IPS-NIHi7 (cell line): ENCODE results near the gene SHISA6.
"Not testable (repeated sequence)": the region's sequence is repeated elsewhere in the genome, so short reads cannot be mapped to it uniquely, and the experiment has no call there.

Source experiments
- DNase-seq: peaks from one replicate; pipeline ENCODE4 v3.0.0; 2012; ENCODE audit warnings: mixed read lengths; ENCODE audit errors: extremely low spot score

The SHISA6 gene

DNA sequence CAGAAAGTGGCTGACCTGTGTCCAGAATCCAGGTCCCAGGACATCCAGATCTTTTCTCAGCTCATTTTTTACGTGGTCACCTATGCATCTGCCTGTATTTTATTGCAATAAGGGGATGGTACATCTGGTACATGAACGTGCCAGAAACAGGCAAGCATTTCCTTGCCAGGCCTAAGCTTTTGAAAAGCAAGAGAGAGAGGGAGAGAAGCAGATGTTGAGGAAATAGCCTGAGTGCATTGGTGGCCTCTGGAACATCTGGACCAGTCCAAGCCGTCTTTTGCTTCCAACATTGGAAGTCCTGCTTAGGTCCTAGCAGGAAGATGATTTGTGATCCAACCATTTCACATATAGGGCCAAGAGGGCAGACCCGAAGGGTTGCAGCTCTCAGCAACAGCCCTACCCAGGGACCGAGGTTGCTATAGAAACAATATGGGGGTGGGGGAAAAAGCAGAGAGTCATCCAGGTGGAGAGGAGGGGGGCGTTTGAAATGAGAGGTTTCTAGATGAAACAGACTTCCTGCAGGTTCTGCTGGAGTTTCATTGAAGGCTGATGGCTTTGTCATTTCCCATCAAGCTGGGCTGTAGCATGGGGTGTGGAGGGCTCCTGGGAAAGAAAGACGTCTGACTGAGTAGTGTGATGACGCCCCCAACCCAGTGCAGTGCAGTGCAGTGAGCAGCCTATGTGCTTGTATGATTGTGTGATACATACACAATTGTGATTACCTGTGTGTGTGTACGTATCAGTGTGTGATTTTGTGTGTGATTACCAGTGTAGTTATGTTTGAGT lies 61.6 kb downstream of the SHISA6 start:
- no peak for DNase-seq

GRCh38 chr17:11303773-11304394 lies 62.9 kb downstream of the SHISA6 start:
- DNase-seq, result no peak

DNA sequence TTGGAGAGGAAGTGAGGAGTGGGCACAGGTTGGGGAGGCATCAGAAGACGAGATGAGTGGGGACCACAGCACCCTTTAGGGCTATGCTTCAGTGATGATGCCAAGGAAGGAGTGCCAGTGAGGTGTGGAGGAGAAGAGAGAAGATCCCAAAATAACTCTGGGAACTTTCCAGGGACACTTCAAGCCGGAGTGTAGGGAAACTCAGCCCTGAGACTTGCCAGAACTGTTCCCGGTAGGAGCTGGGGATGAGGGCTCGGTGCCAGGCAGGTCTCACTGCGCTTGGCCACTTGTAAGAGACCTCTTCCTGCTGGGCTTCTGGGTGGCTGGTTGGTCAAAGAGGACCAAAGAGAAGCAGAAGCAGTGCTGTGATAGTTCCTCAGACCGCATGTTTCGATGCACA lies 63.6 kb downstream of the SHISA6 start:
- DNase-seq, result no peak

GRCh38 chr17:11305524-11305923 lies 64.5 kb downstream of the SHISA6 start:
- DNase-seq, result no peak

GRCh38 chr17:11308531-11308930 lies 67.5 kb downstream of the SHISA6 start:
- no peak for DNase-seq

GRCh38 chr17:11309033-11309432 lies 68.0 kb downstream of the SHISA6 start:
- no peak for DNase-seq

- no peak for DNase-seq
Observed at GRCh38 chr17:11309850-11310249, 68.8 kb downstream of the SHISA6 start.

DNA sequence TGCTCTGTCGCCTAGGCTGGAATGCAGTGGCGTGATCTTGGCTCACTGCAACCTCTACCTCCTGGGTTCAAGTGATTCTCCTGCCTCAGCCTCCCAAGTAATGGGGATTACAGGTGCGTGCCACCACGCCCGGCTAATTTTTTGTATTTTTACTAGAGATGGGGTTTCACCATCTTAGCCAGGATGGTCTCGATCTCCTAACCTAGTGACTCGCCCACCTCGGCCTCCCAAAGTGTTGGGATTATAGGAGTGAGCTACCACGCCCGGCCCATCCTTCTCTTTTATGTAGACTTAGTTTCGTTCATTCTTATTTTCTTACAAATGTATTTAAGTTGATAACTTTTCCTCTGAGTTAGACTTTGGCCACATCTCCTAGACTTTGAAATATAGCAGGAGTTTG lies 75.4 kb downstream of the SHISA6 start:
- DNase-seq, result not testable (repeated sequence)

- no peak for DNase-seq
Observed at GRCh38 chr17:11318207-11318606, 77.2 kb downstream of the SHISA6 start.

DNA sequence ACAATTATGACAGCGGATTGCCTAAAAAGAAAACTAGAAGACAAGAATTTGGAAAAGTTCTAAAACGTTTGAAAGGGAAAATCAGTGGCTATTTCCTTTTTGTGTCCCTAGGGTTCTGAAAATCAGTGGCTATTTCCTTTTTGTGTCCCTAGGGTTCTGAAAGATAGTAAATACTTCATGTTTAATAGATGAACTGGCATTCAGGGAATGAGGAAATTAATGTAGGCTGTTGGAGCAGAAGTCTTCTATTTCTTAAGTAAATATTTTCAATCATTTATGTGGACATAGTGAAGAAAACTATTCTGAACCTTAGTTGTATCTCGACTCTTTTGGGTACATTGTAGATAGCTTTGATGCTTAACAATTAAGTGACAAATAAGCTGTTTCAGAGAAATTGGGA lies 78.9 kb downstream of the SHISA6 start:
- DNase-seq, result no peak

DNA sequence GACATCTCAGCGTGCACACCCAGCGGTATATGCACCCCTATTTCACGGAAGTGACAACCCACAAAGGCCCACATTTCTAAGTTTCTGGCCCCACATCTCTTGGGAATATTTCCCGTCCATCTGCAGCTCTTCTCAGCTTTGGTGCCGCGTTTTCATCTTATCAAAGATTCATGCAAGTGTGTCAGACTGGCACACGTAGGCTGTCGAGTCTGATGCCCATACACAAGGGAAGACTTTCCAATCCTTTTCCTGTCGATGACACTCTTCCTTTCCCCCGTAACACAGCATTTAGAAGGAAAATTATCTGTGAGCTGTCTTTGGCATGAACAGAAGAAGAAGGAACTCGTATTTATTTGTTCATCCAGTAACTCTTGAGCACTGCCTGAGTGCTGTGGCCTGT lies 83.0 kb downstream of the SHISA6 start:
- no peak for DNase-seq

- DNase-seq, result no peak
Observed at GRCh38 chr17:11324846-11325420, 83.9 kb downstream of the SHISA6 start.

DNA sequence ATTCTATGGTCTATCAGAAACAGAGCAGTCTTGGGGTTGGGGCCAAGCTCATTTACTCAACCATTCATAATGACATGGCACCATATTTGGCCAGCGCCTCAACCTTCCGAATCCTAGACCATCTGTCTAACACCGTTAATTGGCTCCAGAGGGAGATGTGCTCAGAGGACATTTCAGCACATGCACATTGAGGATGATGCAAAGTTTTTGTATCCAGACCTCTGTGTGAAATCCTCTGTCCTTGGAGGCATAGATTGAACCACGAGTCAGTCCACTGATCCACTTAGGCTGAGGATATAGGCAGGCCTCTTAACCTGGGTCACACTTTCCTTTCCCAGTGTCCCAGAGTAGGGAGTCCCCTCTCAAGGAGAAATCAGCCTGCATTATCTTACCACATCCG lies 85.5 kb downstream of the SHISA6 start:
- DNase-seq, result no peak

DNA sequence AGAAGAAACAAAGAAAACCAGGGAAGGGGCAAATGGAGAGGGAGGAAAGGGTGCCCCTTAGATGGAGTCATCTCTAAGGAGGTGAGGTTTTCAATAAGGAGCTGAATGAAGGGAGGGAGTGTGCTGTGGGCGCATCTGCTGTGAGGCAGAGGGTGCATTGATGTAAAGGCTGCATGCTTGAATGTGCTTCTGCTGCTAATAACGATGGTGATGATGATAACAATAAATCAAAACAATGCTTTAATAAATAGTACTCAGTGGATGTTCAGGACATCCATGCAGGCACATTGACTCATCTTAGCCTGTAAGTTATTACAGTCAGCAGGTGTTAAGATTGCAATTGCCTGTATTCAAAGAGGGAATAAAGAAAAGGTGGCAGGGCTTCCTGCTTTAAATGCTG lies 87.8 kb downstream of the SHISA6 start:
- no peak for DNase-seq

DNA sequence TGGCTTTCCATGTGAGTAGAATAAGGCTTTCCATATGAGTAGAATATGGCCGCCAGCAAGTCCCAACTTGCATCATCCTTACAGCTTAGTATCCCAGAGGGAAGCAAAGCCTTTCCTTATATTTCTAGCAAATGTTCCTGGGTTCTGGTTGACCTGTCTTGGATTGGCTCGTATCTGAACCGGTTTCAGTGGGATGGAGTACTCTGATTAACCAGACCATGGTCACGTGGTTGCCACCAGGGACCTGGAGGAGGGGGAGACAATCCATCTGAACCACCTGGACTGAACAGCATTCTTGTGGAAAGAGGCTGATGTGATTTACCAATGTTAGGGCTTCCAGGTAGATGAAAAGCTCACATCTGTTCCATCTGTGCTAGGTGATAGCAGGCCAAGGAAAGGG lies 89.0 kb downstream of the SHISA6 start:
- no peak for DNase-seq

GRCh38 chr17:11330826-11331225 lies 89.8 kb downstream of the SHISA6 start:
- DNase-seq, result peak; percentile 80

- DNase-seq, result no peak
Observed at GRCh38 chr17:11331547-11332513, 90.8 kb downstream of the SHISA6 start.

- no peak for DNase-seq
Observed at GRCh38 chr17:11332706-11333105, 91.7 kb downstream of the SHISA6 start.

DNA sequence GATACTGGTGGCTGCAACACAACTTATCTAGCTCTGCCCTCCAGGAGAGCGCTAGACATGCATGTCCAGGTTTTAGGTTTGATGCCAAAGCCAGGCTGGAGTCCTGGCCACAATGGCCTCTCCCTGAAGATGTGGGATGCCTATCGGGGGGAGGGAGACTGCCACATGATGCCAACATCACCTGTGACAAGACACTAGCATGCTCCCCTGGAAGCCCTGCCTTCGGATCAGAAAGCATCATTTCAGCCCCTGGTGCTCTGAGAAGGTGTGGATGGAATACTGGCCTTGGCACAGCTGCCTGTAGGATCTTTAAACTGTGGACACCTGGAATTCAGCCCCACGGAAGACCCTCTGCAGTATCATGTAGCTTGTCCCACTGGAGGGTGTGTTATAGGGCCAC lies 93.5 kb downstream of the SHISA6 start:
- no peak for DNase-seq

DNA sequence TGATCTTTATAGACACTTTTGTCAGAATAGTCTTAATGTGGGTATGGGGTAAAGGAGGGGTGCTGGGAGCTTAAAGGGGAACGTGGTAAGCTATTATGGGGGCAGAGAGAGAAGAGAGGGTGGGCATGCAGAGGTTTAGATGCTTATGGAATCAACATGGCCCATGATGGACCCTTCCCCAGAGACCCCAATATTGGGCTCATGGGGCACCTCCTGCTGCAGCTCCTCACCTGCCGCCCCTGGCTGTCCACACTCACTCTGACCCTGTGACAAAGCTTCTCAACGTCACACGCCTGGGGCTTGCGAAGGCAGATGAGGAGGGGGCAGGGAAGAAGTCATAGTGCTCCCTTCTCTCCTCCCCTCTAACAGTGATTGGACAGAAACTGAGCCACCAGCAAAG lies 95.3 kb downstream of the SHISA6 start:
- no peak for DNase-seq

GRCh38 chr17:11340803-11341202 lies 99.8 kb downstream of the SHISA6 start:
- DNase-seq, result no peak

GRCh38 chr17:11342138-11342537 lies 101.1 kb downstream of the SHISA6 start:
- DNase-seq, result no peak
